ENCODE results near the gene CDC37.
"Not testable (repeated sequence)": the region's sequence is repeated elsewhere in the genome, so short reads cannot be mapped to it uniquely, and the experiment has no call there.

Gene CDC37

DNA sequence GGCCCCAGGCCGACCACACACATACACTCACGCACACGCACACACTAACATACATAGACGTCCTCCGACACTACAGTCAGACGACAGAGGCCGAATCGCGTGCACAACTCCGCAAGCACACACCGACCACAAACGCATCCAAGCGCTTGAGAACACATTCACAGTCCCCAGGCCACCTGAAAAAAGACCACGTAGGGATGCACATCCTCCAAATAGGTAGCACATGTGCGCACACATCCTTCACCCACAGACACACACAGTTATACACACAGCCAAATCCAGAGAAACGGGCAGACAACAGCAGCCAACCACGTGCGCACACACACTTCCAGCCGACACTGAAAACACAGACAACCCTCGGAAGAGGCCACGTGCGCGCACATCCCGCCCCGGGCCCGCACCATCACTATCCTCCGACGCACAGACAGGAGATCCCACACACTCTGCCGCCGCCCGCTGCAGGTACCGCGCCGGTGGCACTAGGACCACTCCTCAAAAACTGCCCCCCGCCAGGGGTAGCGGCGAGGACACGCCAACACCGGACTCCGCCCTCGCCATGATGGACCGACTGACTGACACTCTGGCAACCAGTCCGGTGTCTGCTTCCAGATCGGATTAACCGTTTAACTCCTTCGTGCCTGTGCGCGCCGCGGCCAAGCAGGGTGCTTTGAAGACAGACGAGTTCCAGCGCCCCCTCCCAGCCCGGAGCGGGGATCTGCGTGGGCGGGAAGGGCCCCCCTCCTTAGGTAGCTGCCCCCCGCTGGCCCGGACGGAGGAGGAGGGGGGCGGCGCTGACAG, 16.5 kb upstream of the CDC37 start:
- peak; percentile 33 for DNase-seq

DNA sequence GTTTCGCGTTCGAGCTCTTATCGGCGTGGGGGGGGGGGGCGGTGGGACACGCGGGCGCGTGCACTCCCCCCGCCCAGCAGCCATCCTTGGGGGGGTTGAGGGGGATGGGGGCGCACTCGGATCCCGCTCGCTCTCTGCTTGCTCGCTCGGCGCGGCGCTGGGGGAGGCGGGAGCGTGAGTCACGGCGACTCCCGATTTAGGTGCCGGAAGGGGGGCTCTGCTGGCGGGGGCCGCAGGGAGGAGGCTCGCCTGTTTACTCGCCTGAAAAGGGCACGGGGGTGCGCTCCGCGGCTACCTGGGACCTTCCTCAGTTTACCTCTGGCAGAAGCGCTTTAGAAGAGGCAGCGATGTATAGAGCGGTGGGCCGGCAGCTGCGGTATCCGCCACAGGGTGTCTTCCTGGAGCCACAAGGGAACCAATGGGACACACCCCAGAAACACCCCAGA, 15.9 kb upstream of the CDC37 start:
- DNase-seq = no peak

DNA sequence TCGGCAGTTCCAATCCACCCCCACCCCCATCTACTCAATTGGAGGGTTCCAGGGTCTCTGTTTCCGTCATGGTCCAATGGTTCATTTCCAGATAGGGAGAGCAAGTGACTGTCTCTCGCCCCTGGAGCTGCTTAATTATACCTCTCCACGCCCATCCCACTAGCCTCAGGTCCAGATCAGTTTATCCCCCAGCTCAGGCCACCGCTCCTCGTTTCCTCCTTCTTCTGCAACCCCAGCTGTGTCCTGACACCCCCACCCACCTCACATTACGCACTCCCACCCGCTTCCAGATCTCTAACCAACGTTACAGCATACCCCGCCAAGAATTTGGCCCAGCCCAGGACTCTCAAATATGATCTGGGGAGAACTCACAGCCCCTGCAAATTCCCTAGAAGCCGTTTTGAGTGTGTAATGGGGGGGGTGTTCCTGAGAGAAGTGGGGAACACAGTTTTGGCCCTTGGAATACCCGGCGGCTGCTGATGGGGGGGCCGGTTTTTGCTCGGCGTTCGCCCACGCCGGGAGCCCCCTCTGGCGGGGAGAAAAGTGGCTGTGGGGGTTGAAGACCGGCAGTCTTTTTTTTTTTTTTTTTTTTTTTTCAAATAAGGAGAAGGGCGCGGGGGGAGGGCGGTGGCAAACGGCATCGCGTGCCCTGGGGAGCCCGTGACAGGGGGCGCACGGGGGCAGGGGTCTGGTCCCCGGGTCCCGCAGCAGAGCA, 15.3 kb upstream of the CDC37 start:
- DNase-seq = no peak

DNA sequence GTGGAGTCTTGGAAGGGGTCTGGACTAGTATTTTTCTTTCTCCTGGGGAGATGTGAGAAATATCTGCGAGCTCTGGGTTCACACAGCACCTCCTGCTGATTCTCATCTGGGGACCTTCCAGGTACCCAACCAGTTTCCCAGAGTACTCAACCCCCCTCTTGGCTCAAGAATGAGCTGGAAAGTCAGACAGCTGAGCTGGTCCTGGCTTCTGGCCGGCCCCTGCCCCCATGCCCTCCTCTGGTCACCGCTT, 14.8 kb upstream of the CDC37 start:
- no peak for DNase-seq

DNA sequence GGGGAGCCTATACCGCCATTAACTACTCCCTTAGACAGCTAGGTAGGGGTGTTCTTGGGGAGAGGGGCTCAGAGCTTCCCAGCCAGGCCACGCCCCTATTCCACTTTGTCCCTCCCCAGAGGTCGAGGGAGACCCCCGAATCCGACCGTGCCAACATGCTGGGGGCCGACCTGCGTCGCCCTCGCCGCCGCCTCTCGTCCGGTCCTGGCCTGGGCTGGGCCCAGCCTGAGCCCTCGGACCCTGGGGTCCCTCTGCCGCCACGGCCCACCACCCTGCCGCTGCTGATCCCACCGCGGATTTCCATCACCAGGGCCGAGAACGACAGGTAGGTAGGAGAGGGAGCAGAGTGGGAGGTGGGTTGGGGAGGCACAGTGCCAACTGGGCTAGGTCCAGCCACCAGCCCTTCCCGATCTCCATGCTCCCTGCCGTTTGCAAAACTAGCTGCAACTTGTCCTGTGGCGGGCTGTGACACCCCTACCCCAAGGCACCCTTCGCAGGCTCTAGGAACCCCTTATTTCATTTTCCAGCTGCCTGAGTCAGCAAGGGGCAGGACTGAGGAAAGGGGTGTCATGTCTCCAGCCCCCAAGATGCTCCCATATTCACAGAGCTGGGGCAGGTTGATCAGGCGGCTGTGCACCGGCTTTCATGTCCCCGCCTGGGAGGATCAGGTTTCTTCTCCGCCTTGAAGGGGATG, 14.3 kb upstream of the CDC37 start:
- no peak for DNase-seq

DNA sequence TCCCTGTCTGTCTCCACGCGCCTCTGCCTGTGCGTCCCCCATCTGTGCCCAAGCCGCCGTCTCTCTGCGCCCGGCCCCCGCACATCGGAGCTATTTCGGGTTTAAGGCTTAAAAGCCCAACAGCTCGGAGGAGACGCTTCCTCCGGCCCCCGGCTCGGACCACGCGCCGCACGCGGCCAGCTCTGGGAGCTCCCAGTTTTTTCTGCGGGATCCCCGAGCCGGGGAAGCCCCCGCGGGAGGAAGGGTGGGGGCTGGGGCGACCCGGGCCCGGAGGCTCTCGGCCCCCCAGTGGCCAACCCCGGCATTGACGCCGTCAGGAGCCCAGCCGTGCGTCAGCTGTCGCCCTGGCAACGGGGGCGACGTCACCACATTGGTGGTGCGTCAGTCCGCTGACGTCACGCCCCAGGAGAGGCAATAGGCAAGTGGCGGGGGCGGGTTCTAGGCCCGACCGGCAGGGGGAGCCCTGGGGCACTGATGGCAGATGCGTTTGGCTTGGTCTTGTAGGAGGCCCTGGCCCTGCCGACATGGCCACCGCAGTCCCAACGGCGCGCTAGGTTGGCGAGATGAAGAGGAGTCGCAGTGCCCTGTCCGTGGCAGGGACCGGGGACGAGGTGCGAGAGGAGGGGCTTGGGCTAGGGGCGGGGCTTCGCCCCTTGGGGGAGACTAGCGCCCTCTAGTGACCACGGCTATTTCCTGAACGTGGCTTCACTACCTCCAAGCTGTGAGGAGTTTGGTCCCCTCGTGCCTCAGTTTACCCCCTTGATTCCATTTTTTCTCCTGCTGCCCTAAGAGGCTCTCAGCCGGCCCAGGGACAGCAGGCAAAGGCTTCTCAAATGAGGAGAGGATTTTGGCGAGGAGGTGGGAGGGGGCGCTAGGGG, 13.3 kb upstream of the CDC37 start:
- peak; percentile 99 for DNase-seq

DNA sequence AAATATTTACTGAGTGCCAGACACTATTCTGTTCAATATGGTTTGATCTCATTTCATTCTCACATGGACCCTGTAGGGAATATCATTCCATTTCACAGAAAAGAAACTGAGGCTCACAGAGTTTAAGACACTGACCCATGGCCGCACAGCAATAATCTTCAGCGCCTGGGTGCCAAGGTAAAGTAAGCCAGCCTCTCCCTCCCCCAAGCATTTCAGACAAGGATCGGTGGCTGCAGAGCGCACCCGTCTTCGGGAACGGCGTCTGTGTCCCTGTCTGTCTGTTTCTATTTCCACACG, 12.7 kb upstream of the CDC37 start:
- no peak for DNase-seq

DNA sequence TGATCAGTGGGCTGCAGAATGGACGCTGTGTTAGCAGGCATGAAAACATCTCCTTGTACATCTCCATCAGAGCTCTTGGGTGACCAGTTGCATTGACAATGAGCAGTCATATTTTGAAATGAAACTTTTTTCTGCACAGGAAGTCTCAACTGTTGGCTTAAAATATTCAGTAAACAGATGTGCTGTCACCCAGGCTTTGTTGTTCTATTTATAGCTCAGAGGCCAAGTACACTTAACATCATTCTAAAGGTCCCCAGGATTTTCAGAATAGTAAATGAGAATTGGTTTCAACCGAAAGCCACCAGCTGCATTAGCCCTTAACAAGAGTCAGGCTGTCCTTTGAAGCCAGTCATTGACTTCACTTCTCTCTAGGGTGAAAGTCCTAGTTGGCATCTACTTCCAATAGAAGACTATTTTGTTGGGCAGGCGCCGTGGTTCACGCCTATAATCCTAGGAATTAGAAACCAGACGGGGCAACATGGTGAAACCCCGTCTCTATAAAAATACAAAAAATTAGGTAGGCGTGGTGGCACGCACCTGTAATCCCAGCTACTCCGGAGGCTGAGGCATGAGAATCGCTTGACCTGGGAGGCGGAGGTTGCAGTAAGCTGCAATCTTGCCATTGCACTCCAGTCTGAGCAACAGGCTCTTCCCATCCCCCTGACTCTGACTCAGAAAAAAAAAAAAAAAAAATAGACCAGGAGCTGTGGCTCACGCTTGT, 9.1 kb upstream of the CDC37 start:
- DNase-seq = no peak

DNA sequence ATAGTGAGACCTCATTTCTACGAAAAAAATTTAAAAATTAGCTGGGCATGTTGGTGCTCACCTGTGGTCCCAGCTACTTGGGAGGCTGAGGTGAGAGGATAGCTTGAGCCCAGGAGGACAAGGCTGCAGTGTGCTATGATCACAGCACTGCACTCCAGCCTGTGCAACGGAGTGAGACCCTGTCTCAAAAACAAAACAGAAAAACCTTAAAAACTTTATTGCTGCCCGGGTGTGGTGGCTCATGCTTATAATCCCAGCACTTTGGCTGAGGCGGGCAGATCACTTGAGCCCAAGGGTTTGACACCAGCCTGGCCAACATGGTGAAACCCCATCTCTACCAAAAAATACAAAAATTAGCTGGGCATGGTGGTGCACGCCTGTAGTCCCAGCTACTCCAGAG, 7.9 kb upstream of the CDC37 start:
- DNase-seq = not testable (repeated sequence)

DNA sequence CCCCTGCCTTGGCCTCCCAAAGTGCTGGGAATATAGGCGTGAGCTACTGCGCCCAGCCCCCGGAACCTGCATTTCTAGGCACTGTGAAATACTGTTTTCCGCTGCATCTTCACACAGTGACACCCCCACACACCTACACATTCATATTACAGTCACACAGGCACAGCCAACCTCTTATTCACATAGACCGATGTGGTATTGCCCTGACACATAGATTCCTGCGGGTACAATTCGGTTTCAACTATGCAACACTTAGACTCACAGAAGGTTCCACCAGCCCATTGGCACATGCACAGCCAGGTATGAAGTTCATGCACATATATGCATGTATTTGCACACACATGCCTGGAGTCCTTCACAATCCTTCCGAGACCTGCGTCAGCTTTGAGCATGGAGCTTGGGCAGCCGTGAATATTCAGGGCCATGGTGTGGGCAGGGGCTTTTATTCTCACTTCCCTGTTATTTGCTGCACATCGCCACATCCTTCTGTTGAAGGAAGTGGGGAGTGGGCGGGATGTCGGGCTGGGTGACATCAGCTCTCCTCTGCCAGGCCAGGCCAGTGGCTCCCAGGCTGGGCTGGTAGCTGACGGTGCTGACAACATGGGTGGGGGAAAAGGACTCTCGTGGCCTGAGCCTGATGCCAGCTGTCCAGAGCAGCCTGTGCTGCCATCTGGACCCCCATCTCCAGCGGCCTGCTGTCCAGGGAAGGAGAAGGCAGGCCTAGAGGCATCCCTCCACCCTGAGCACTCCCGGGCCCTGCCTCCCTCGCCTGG, 5.4 kb upstream of the CDC37 start:
- peak; percentile 36 for DNase-seq

DNA sequence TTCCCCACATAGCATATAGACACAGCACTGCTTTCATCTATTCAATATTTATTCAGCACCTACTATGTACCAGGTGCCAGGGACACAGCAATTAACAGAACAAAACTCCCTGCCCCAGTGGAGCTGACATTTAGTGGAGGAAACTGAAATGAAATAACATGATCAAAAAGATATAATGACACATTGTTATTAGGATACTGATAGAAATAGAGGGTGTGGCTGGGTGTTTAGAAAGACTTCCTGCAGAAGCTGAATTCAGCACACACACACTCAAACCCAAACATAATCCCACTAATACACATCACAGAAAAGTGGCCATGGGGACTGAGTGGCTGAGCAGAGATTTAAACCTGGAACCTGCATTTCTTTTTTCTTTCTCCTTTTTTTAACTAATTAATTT, 3.8 kb upstream of the CDC37 start:
- no peak for DNase-seq

DNA sequence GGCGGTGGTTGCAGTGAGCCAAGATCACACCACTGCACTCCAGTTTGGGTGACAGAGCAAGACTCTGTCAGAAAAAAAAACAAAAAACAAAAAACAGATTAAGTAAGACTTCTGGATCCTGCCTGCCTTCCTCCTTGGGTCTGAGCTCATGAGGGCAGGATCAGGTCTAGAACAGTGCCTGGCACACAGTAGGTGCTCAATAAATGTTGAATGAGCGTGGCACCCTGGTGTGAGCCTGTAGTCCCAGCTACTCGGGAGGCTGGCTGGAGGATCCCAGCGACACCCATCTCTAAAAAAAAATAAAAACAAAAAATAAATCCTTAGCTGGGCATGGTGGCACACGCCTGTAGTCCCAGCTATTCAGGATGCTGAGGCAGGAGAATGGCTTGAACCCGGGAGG, 2.8 kb upstream of the CDC37 start:
- DNase-seq = no peak

DNA sequence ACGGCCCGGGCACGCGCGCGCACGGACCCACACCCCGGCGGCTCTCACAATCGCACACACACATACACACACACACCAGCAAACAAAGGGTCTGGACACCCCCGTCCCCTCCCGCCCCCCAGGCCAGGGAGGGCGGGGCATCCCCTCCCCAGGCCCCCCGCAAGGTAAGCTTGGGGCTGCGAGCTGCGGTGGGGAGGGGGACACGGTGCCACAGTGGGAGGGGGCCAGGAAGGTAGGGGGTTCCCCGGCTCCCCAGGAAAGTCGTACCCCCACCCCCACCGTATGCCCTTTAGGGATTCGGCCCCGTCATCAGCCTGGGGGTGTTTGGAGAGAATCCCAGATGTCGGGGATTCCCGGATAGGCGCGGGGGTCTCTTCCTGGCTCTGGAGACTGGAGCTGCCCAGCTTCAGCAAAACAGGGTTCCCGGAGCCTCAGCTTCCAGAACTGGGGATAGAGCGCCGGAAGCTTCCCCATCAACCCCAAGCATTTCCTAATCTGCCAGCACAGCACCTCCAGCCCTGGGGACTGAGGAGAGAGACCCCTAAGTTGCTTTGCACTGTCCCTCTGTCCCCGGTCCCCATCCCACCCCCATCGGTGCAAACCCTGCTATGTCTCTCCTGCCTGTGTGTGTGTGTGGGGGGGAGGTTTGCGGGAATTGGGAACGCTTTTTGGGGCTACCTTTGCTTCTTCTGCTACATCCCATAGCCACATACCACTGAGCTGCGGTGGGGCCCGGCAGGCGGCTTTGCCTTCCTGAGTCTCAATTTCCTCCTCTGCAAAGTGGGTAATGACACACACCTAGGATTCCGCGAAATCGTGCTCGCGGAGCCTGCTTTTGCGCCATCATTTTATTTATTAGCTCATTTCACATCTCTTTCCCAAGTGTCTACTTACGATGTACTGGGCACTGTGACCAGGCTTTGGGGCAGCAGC, 1.8 kb upstream of the CDC37 start:
- peak; percentile 43 for DNase-seq

DNA sequence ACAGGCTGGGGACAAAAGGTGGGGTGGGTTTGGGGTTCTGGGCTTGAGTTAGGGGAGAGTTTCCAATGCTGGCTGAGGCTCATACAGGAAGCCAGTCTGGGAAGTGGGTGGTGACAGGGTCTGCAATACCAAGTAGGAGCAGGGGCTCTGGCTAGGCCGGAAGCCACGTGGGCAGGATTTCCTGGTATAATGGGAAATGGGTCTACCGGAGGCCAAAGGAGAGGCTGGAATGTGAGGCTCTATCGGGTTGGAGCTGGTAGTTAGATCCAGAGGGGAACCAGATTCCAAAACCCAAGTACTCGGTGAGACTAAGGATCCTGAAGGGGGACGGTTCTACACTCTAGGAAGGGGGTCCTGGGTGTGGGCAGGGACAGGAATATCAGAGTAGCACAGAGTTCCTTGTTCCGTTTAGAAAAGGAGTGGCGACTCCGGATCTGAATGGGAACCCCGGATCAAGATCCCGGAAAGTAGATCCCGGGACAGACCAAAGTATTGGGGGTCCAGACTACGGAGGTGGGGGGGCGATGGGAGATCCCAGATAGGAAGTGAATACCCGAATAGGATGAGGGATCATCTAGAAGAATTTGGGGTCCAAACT, 802 bp downstream of the CDC37 start:
- no peak for DNase-seq

DNA sequence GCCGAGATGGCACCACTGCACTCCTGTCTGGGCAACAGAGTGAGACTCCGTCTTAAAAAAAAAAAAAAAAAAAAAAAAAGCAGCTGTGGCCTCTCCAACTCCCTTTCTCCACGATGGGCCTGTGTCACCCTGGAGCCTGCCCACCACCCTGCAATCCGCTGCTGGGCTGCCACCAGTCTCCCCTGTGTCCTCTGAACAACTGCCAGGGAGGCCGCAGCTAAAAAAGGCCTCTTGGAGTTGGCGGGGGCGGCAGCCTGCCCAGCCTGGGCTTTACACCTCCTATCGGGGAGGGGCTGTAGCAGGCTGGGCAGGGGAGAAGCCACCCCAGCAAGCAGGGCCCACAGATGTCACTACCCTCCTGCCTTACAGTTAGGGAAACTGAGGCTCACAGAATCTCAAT, 3.5 kb downstream of the CDC37 start:
- no peak for DNase-seq

DNA sequence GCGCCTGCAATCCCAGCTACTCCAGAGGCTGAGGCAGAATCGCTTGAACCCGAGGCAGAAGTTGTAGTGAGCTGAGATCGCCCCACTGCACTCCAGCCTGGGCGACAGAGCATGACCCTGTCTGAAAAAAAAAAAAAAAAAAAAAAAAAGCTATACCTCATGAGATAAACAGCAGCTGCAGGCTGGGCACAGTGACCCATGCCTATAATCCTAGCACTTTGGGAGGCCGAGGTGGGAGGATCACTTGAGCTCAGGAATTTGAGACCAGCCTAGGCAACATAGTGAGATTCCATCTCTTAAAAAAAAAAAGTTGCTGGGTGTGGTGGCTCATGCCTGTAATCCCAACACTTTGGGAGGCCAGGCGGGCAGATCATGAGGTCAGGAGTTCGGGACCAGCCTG, 4.0 kb downstream of the CDC37 start:
- DNase-seq = not testable (repeated sequence)

DNA sequence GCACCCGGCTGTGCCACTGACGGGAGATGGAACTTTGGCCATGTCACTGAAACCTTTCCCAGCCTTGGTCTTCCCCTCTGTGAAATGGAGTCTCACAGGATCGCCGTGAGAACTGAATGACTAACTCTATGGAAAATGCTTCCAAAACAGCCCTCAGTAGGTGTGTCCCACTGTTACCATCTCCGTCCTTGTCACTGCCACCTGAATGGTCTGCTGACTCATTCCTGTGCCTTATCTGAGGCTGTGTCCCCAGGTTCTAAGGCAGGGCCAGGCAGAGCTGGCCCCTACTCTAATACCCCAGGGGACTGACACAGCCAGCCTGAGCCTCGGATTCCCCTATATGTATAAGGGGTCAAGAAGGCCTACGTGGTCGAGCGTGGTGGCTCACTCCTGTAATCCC, 4.5 kb downstream of the CDC37 start:
- no peak for DNase-seq

DNA sequence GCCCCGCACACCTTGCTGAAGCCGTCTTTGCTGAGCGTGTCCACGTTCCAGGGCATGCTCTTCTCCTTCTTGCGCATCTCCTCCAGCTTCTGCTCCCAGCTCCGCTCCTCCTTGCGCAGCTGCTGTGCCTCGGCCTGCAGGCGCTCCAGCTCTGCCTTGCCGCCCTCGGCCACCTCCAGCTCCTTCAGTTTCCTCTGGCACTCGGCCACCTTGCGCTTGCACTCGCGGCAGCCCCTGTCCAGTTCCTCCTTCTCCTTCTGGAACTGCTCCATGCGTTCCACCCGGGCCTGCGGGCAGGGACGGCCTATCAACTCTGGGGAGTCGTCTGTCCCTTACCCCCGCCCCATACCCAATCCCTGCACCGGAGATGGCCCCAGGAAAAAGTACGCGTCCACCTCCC, 7.4 kb downstream of the CDC37 start:
- DNase-seq = no peak

DNA sequence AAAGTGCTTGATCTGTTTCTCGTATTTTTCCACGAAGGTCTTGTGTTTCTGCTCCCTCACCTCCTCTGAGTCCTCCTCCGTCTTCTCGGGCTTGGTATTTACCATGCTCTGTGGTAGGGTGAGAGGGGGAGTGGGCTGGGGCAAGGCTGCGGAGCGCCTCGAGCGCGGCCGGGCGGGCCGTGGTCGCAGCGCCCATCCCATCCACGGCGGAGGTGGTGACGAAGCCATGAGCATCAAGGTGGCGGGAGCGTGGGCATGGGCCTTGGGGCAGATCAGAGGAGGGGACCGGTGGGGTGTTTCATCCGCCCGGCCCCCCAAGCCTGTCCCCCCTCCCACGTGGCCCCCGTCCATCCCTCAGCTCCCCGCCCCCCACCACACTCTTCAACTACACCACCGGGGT, 7.9 kb downstream of the CDC37 start:
- DNase-seq = no peak

DNA sequence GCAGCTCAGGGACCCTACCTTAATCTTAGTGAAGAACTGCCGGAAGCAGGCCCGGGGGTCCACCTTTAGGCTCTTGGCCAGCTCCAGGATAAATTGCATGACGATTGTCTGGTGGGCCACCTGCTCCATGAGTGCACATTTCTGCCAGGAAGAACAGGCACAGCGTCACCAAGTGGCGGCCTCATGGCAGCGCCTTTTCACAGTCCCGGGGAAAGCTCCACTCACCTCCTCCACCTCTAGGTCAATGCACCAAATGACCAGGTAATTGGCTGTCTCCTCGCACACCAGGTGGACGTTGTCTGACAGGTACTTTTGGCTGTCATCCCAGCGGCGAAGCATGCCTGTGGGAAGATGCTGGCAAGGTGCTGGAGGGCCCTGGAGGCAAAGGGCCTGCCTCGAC, 8.3 kb downstream of the CDC37 start:
- no peak for DNase-seq

Data from T-helper 9 cell (primary cell).